GM12874 (cell line): ENCODE results near the gene DIDO1.

ENCODE experiments used
- TF ChIP-seq, protein P1 (sequence below): IDR thresholded peaks from 2 replicates; pipeline ENCODE4 v1.5.1; 2011; ENCODE audit warnings: low read depth, mild to moderate bottlenecking, control low read depth, low read length, moderate library complexity; ENCODE audit not compliant: insufficient read depth

Gene DIDO1

GRCh38 chr20:62846166-62846890 lies 80.0 kb downstream of the DIDO1 start:
- TF ChIP-seq, protein P1, sequence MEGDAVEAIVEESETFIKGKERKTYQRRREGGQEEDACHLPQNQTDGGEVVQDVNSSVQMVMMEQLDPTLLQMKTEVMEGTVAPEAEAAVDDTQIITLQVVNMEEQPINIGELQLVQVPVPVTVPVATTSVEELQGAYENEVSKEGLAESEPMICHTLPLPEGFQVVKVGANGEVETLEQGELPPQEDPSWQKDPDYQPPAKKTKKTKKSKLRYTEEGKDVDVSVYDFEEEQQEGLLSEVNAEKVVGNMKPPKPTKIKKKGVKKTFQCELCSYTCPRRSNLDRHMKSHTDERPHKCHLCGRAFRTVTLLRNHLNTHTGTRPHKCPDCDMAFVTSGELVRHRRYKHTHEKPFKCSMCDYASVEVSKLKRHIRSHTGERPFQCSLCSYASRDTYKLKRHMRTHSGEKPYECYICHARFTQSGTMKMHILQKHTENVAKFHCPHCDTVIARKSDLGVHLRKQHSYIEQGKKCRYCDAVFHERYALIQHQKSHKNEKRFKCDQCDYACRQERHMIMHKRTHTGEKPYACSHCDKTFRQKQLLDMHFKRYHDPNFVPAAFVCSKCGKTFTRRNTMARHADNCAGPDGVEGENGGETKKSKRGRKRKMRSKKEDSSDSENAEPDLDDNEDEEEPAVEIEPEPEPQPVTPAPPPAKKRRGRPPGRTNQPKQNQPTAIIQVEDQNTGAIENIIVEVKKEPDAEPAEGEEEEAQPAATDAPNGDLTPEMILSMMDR, result no peak

- TF ChIP-seq, protein P1, result no peak
Observed at GRCh38 chr20:62845416-62846160, 80.7 kb downstream of the DIDO1 start.

GRCh38 chr20:62844182-62844581 lies 82.1 kb downstream of the DIDO1 start:
- TF ChIP-seq, protein P1, result no peak

DNA sequence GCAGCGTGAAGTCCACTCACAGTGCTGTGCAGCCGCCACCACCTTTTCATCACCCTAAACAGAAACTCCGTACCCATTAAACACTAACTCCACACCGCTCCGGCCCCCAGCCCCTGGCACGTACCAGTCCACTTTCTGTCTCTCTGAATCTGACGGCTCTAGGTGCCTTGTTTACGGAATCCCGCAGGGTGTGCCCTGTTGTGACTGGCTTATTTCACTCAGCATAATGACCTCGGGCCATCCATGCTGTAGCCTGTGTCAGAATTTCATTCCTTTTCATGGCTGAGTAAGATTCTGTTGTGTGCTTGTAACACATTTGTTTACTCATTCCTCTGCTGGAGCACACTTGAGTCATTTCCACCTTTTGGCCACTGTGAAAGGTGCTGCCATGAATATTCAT lies 82.6 kb downstream of the DIDO1 start:
- TF ChIP-seq, protein P1, result no peak

DNA sequence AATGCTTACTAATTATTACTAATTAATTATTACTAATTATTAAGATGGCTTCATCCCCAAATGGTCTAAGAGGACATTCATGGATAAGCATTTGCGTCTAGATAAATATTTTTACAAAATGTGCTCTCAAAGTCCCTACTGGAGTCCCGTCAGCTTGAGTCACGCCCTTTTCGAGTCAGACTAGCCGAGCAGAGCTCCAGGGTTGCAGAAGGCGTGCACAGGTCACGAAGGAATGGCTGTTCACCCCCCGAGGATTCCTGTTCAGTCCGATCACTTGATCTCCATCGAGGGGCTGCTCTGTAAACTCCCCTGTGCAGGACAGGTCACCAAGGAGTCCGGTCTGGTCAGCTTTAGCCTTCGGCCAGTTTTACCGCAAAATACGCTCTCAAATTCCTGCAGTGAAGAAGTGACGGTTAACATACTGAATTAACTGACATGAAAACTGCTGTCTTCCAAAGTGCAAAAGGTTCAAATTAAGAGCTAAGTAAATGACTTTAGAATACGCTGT lies 84.5 kb downstream of the DIDO1 start:
- TF ChIP-seq, protein P1, result no peak

DNA sequence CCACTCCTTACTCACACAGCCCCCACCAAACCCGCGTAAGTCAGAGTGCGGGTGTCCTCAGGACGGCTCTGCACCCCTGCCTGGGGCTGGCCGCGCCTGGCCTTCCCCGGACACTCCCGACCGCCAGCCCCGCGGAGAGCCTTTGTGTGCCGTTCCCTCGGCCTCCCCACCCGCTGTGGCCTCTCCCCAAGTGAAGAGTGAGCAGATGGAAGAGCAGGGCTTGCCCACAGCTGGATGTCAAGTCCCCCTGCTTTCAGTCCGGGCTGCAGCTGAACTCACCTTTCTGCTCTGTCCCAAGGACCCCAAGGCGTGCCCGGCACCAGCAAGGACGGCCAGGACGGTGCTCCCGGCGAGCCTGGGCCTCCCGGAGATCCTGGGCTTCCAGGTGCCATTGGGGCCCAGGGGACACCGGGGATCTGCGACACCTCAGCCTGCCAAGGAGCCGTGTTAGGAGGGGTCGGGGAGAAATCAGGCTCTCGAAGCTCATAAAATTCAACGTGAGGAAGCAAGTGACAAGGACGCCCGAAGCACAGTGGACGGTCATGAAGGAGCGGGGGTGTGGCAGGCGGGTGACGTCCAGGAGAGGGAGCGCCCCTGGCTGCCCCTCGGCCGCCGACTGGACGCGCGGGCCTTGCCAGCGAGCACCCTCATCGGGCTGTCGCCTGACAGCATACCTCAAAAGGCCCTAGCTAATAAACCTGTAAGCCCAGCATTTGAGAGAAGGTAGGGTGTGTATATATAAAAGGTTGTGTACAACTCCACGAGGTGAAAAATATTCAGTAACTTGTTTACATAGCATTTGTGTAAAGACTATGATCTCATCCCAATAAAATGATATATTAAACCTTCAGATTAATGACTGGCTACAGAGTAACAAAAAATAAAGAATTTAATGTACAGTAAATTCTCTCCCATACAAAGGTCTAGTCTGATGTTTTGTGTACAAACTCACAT lies 85.8 kb downstream of the DIDO1 start:
- TF ChIP-seq, protein P1, result no peak

DNA sequence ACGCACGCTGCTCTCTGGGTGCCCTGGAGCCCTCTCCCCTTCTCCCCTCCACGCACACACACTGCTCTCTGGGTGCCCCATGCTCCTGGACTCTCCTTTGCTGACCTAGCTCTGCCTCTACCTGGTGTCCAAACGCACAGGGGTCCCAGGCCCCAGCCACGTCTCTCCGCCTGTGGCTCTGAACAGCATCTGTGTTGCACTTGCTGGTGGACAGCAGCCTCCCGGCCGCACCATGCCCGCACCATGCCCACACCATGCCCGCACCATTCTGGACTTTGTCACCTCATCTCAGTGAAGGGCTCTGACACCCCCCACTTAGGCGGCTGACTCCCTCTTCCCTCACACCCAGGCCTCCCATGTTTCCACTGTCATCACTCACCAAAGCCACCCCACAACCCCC lies 86.5 kb downstream of the DIDO1 start:
- TF ChIP-seq, protein P1, result no peak
